Mucosa of descending colon (tissue), 3 donors: ENCODE measurements around the gene CPNE6. TPM values are rescaled to one million over a fixed set of nuclear protein-coding genes. Genes with fewer than 3 reads are reported as not detected.

Source experiments
- ATAC-seq: fragments of 200-7000 bp; cut with Tn5 transposase; one replicate; pipeline ENCODE4 v1.9.1; 2020; ENCODE audit warnings: mild to moderate bottlenecking, moderate library complexity
- DNase-seq, 3 donors: peaks; one replicate each; pipeline ENCODE4 v3.0.0-alpha.2; 2020
- H3K36me3 ChIP-seq: fragments of 200-600 bp; one replicate; pipeline ENCODE4 v1.8.0; 2021; ENCODE audit warnings: low read depth, mild to moderate bottlenecking
- H3K4me1 ChIP-seq: fragments of 200-600 bp; one replicate; pipeline ENCODE4 v1.8.0; 2021; ENCODE audit warnings: low read depth, mild to moderate bottlenecking
- H3K4me3 ChIP-seq: fragments of 200-600 bp; one replicate; pipeline ENCODE4 v1.8.0; 2021; ENCODE audit warnings: mild to moderate bottlenecking
- H3K9me3 ChIP-seq: fragments of 200-600 bp; one replicate; pipeline ENCODE4 v1.8.0; 2021; ENCODE audit warnings: mild to moderate bottlenecking
- intact Hi-C, 2 donors: fragments of 100-400 bp; cut with DNase I in 1 of 2; cut with micrococcal nuclease in 1 of 2; formaldehyde crosslinking; loops; one replicate each; pipeline versions ENCODE4 v1.11.0 to v1.11.1; 2022; cut with DNase I, micrococcal nuclease
- total RNA-seq, 3 donors: library from RNA; stranded (reverse); fragmentation: NEBNext Ultra II Directional in 2 of 3; extraction: Animal tissue kit (Norgen Biotek cat#: 25700) in 2 of 3; gene quantifications; one replicate each; pipeline versions ENCODE4 v1.2.1 to v1.2.4, GENCODE V29; 2021 to 2023
- TF ChIP-seq, protein P1 (sequence below): fragments of 200-600 bp; IDR thresholded peaks from one replicate; pipeline ENCODE4 v1.8.0; 2022; ENCODE audit warnings: antibody characterized with exemption, mild to moderate bottlenecking
- donor health status: DM: no; HTN: no; CAD: no; lungs with moderate emphysema.
- donor health status: DM: no; HTN: no; CAD: no.
- donor health status: DM: no; HTN: yes; CAD: no.

The CPNE6 gene
- total RNA-seq, 3 donors from 2014 or later, result 0.14 to 2.2 TPM; not detected in 1

DNA sequence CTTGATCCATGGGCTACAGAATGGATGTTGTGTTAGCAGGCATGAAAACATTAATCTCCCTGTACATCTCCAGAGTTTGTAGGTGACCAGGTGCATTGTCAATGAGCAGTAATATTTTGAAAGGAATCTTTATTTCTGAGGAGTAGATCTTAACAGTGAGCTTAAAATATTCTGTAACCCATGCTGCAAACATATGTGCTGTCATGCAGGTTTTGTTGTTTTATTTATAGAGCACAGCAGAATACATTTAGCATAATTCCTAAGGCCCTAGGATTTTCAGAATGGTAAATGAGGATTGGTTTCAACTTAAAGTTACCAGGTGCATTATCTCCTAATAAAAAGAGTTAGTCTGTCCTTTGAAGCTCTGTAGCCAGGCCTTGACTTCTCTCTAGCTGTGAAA lies 55.6 kb downstream of the CPNE6 start:
- ATAC-seq (no peak), DNase-seq (no peak)
- no peaks in the 10 kb centered on the region for H3K9me3 ChIP-seq
- no peaks in the 10 kb centered on the region for H3K36me3 ChIP-seq
- TF ChIP-seq, protein P1, sequence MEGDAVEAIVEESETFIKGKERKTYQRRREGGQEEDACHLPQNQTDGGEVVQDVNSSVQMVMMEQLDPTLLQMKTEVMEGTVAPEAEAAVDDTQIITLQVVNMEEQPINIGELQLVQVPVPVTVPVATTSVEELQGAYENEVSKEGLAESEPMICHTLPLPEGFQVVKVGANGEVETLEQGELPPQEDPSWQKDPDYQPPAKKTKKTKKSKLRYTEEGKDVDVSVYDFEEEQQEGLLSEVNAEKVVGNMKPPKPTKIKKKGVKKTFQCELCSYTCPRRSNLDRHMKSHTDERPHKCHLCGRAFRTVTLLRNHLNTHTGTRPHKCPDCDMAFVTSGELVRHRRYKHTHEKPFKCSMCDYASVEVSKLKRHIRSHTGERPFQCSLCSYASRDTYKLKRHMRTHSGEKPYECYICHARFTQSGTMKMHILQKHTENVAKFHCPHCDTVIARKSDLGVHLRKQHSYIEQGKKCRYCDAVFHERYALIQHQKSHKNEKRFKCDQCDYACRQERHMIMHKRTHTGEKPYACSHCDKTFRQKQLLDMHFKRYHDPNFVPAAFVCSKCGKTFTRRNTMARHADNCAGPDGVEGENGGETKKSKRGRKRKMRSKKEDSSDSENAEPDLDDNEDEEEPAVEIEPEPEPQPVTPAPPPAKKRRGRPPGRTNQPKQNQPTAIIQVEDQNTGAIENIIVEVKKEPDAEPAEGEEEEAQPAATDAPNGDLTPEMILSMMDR, result no peak
- no peaks in the 10 kb centered on the region for H3K4me1 ChIP-seq
- intact Hi-C loops, result no loop called here
- no peak overlapping the region for H3K4me3 ChIP-seq

DNA sequence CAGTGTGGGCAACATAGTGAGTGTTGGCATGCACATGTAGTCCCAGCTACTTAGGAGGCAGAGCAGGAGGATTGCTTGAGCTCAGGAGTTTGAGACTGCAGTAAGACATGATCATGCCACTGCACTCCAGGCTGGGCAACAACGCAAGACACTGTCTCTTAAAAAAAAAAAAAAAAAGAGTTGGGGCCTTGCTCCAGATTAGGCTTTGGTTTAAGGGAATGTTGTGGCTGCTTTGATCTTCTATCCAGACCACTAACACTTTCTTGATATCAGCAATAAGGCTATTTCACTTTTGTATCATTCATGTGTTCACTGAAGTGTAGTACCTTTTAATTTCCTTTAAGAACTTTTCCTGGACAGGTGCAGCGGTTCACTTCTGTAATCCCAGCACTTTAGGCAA lies 56.3 kb downstream of the CPNE6 start:
- Histone ChIP-seq H3K36me3 (no peaks in the 10 kb centered on the region), H3K9me3 (no peaks in the 10 kb centered on the region), H3K4me3 (no peak overlapping the region), H3K4me1 (no peaks in the 10 kb centered on the region)
- ATAC-seq, result no peak
- intact Hi-C loops, result no loop called here
- DNase-seq, result no peak
- TF ChIP-seq, protein P1, result no peak

Other genes starting within 250 kb of the CPNE6 start
- gene DHRS4, start 117.8 kb upstream of the CPNE6 start, total RNA-seq, result 10 to 100 TPM; 35.0 to 41.7 (median 36.8) TPM
- gene DHRS4L2, start 82.6 kb upstream of the CPNE6 start, total RNA-seq, result 10 to 100 TPM; 30.7 to 56.1 (median 45.9) TPM
- 1 to 10 TPM; 1.4 to 2.7 (median 1.5) TPM for gene CARMIL3, start 19.6 kb upstream of the CPNE6 start, total RNA-seq
- 100 to 1,000 TPM in 2 of 3 donors, 10 to 100 TPM in 1; 64.7 to 150 (median 150) TPM for gene PCK2, start 22.7 kb downstream of the CPNE6 start, total RNA-seq
- 100 to 1,000 TPM in 1 of 3 donors, 10 to 100 TPM in 2; 65.8 to 101 (median 84.9) TPM for gene DCAF11, start 43.2 kb downstream of the CPNE6 start, total RNA-seq
- 1 to 10 TPM; 2.3 to 4.5 (median 2.8) TPM for gene NRL, start 43.4 kb downstream of the CPNE6 start, total RNA-seq
- 1 to 10 TPM in 2 of 3 donors, under 1 TPM in 1; 0.79 to 1.9 (median 1.3) TPM for gene FITM1, start 59.1 kb downstream of the CPNE6 start, total RNA-seq
- gene PSME1, start 64.6 kb downstream of the CPNE6 start, total RNA-seq, result 100 to 1,000 TPM; 188 to 279 (median 203) TPM
- gene EMC9, start 70.0 kb downstream of the CPNE6 start, total RNA-seq, result 10 to 100 TPM; 18.3 to 24.9 (median 20.4) TPM
- 100 to 1,000 TPM; 141 to 295 (median 191) TPM for gene PSME2, start 75.0 kb downstream of the CPNE6 start, total RNA-seq
- 10 to 100 TPM; 52.8 to 66.2 (median 59.0) TPM for gene RNF31, start 75.9 kb downstream of the CPNE6 start, total RNA-seq
- gene IRF9, start 89.7 kb downstream of the CPNE6 start, total RNA-seq, result 100 to 1,000 TPM in 2 of 3 donors, 10 to 100 TPM in 1; 78.7 to 119 (median 103) TPM
- 10 to 100 TPM; 14.9 to 17.0 (median 16.8) TPM for gene REC8, start 100.5 kb downstream of the CPNE6 start, total RNA-seq
- gene IPO4, start 117.3 kb downstream of the CPNE6 start, total RNA-seq, result 10 to 100 TPM; 23.2 to 29.3 (median 26.8) TPM
- 10 to 100 TPM; 41.7 to 49.1 (median 47.1) TPM for gene TM9SF1, start 123.9 kb downstream of the CPNE6 start, total RNA-seq
- gene TSSK4, start 134.1 kb downstream of the CPNE6 start, total RNA-seq, result under 1 TPM in 2 of 3 donors, not detected in 1; 0.36 to 0.82 TPM
- 10 to 100 TPM; 47.6 to 67.8 (median 49.5) TPM for gene CHMP4A, start 141.9 kb downstream of the CPNE6 start, total RNA-seq
- 10 to 100 TPM; 11.1 to 14.8 (median 13.2) TPM for gene MDP1, start 144.5 kb downstream of the CPNE6 start, total RNA-seq
- 100 to 1,000 TPM; 108 to 150 (median 131) TPM for gene NEDD8, start 160.8 kb downstream of the CPNE6 start, total RNA-seq
- 10 to 100 TPM; 59.7 to 83.5 (median 61.6) TPM for gene GMPR2, start 161.4 kb downstream of the CPNE6 start, total RNA-seq
- gene TINF2, start 171.1 kb downstream of the CPNE6 start, total RNA-seq, result 10 to 100 TPM; 51.5 to 64.8 (median 58.4) TPM
- 1 to 10 TPM; 2.2 to 3.3 (median 2.4) TPM for gene TGM1, start 191.6 kb downstream of the CPNE6 start, total RNA-seq
- gene RABGGTA, start 200.0 kb downstream of the CPNE6 start, total RNA-seq, result 10 to 100 TPM; 31.6 to 52.9 (median 41.3) TPM
- 10 to 100 TPM; 30.6 to 56.9 (median 54.9) TPM for gene DHRS1, start 228.2 kb downstream of the CPNE6 start, total RNA-seq
- gene NOP9, start 228.3 kb downstream of the CPNE6 start, total RNA-seq, result 10 to 100 TPM; 24.1 to 29.2 (median 29.1) TPM
- 10 to 100 TPM in 2 of 3 donors, 1 to 10 TPM in 1; 8.5 to 15.8 (median 12.1) TPM for gene CIDEB, start 236.4 kb downstream of the CPNE6 start, total RNA-seq
- gene LTB4R2, start 238.6 kb downstream of the CPNE6 start, total RNA-seq, result 1 to 10 TPM; 3.7 to 6.3 (median 5.0) TPM
- 1 to 10 TPM; 3.4 to 6.1 (median 3.8) TPM for gene LTB4R, start 239.9 kb downstream of the CPNE6 start, total RNA-seq